ENCODE results near the gene LDHA.

Gene LDHA

DNA sequence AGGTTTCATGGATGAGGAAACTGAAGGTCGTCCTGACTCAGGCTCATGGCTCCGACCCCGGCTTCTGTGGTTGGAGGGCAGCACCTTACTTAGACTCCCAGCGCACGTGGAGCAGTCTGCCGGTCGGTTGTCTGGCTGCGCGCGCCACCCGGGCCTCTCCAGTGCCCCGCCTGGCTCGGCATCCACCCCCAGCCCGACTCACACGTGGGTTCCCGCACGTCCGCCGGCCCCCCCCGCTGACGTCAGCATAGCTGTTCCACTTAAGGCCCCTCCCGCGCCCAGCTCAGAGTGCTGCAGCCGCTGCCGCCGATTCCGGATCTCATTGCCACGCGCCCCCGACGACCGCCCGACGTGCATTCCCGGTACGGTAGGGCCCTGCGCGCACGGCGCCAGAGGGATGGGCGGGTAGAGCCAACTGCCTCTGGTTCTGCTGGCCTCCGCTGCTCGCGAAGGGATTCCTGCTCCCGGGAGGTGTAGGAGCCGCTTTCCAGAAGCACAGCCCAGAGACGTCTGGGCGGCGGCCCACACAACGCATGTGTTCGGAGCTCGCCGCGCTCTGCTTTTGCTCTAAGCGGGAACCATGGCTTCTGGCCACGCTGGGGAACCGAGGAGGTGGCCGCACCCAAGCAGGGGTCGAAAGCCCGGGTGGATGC, at the start of gene LDHA:
Gene LDHA (plus strand): TSS at position 289 of the 653 bp plus-strand sequence. CDS start 2,280 bp downstream, outside the sequence.
- DNase-seq, result peak; percentile 23

- no peak for DNase-seq
These were observed 46.8 kb upstream of the LDHA start for GRCh38 chr11:18347471-18348125.

DNA sequence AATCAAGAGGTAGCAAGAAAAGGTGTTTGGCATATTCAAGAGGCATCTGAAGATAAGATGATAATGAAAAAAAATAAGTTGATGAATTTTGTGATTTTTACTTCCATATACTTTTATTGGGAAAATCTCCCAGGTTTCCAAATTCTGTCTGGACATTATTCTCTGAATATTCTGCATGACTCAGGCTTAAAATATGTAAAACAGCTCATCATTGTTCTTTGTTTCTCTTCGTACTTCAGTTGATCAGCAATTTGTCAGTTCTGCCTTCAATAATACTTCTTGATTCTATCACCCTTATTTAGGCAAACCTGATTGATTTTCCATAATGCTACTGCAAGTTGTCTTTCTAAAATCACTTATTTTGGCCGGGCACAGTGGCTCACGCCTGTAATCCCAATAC, 41.8 kb upstream of the LDHA start:
- no peak for DNase-seq

- no peak for DNase-seq
These were observed 35.7 kb upstream of the LDHA start for GRCh38 chr11:18358646-18359045.

GRCh38 chr11:18361154-18361553, 33.2 kb upstream of the LDHA start:
- DNase-seq, result no peak

DNA sequence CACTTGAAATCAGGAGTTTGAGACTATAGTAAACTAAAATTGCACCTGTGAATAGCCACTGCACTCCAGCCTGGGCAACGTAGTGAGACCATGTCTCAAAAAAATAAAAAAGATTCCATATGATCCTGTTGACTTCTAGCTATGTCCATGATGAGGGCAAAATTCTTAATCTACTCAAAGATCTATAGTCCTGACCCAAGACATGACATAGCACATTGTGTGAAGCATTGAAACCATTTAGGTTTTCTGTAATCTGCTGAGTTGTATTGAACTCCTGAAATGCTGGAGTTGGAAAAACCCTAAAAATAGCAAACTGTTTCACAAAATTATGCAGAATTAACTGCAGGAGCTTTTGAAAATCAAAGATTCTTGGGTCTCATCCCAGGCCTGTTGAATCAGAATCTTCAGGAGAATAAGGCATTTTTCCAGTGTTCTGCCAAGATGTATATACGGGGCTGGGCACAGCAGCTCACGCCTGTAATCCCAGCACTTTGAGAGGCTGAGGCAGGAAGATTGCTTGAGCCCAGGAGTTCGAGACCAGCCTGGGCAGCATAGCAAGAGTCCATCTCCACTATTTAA, 29.8 kb upstream of the LDHA start:
- DNase-seq, result no peak

DNA sequence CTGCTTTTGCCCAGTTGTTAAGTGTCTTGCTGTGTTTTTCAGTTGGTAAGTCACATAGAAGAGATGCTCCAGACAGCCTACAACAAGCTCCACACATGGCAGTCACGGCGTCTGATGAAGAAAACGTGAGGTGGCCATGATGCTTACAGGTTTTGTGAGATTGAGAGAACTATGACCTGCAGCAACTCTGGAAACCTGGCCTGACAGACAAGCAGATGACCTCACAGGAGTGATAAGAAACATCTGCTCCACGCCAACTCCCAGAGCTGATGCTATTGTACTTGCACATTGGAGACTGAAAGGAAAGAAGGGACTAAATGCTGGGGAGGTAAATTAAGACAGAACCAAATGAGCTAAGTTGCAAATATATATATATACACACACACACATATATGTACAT, 28.6 kb upstream of the LDHA start:
- DNase-seq, result no peak

DNA sequence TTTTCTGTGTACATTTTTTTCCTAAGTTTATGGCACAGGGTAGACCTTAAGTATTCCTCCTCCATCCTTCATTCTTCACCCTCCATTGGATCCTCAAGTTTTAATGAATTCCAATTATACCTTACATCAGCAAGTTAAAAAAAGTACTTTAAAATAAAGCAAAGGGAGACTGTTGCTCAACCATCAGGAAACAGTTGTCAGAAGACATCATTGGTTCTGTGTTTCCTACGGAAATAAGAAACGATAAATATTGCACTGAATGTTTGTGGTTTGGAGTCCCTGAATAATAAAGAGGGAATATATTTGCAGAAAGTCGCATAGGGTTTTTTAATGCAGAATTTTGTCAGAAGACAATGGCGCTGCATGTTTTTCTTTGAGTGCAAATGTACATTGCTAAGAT, 28.1 kb upstream of the LDHA start:
- no peak for DNase-seq

DNA sequence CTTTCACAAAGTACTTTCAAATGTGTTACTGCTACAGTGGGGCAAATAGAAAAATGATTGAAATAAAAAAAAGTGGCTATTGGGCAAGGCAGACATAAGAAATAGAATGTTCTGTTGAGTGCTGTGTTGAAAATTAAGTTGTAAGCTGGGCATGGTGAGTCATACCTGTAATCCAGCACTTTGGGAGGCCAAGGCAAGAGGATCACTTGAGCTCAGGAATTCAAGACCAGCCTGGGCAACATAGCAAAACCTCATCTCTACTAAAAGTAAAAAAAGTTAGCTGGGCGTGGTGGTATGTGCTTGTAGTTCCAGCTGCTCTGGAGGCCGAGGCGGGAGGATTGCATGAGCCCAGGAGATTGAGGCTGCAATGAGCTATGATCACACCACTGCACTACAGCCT, 26.9 kb upstream of the LDHA start:
- no peak for DNase-seq

- no peak for DNase-seq
These were observed 26.1 kb upstream of the LDHA start for GRCh38 chr11:18368221-18368620.

- DNase-seq, result no peak
These were observed 25.0 kb upstream of the LDHA start for GRCh38 chr11:18369398-18369797.

GRCh38 chr11:18371279-18371678, 23.1 kb upstream of the LDHA start:
- no peak for DNase-seq

GRCh38 chr11:18372201-18372600, 22.2 kb upstream of the LDHA start:
- DNase-seq, result no peak

GRCh38 chr11:18374956-18375355, 19.4 kb upstream of the LDHA start:
- DNase-seq, result no peak

DNA sequence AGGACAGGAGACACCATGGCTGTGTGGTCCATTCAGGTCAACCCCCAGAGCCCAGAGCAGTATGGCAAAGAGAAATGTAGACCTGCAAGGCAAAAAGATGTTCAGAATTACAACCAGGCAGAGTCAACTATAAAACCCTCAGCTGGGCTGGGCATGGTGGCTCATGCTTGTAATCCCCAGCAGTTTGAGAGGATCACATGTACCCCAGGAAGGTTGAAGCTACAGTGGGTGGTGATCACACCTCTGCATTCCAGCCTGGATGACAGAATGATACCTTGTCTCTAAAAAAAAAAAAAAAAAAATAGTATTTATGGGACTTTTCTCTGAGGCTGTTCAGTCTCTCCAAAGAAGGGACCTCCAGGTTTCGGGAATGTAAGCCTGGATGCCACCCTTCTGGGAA, 18.4 kb upstream of the LDHA start:
- no peak for DNase-seq

GRCh38 chr11:18379201-18379600, 15.2 kb upstream of the LDHA start:
- DNase-seq, result no peak

GRCh38 chr11:18383388-18384156, 10.8 kb upstream of the LDHA start:
- DNase-seq, result no peak

DNA sequence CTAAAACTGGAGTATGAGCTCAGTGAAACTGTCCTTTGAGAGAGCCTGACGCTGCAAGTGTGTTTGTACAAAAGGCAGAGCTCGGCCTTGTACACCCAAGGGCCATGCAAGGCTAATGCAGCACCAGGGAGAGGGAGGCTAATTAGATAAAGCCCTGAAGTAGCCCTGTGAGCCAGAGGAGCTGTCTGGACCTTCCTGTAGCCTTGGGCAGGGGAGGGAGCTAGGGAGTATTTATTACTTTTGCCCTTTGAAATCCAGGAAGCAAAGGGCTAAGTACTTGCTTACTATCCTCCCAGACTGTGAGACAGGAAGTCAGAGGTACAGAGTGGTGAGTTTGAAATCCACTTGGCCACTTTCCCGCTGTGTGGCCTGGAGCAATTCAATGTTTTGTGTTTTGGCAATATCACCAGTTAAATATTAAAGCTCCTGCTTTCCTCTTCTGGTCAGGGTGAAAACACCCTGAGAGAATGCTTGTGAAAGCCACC, 10.2 kb upstream of the LDHA start:
- no peak for DNase-seq

GRCh38 chr11:18390088-18390487, 4.3 kb upstream of the LDHA start:
- DNase-seq, result no peak

DNA sequence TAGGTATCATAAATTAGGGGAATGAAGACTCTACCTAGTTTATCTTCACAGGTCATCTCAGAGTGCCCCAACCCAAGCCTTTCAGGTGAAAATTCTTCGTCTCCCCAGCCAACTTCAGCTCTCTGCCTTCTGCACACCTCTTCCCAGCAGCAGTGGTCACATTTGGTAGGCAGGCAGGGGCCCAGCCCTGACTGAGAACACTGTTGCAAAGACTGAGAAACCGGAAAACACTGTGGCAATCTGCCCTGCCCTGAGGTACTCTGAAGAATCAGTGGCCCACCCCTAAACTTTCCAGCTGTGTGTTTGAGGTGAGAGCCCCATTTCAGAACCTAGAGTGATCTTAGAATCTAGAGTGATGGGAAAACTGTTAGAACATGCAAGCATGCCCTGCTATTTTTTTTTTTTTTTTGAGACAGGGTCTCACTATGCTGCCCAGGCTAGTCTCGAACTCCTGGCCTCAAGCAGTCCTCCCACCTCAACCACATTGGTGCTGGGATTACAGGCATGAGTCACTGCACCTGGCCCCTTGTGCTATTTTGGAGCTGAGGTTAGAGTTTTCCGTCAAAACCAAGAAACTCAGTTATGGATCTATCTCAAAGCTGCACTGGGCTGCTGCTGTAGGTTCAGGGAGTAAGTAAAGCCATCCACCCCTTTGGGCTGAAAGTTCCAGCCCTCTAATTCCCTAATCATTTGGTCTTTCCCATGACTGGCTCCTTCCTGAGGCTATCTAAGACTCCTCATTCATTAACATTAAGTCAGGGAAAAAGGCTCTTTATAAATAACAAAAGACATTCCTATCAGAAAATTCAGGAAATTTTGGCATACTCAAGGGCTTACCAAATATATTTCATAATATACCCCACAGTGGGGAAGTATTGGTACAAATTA, 1.7 kb upstream of the LDHA start:
- DNase-seq, result no peak

DNA sequence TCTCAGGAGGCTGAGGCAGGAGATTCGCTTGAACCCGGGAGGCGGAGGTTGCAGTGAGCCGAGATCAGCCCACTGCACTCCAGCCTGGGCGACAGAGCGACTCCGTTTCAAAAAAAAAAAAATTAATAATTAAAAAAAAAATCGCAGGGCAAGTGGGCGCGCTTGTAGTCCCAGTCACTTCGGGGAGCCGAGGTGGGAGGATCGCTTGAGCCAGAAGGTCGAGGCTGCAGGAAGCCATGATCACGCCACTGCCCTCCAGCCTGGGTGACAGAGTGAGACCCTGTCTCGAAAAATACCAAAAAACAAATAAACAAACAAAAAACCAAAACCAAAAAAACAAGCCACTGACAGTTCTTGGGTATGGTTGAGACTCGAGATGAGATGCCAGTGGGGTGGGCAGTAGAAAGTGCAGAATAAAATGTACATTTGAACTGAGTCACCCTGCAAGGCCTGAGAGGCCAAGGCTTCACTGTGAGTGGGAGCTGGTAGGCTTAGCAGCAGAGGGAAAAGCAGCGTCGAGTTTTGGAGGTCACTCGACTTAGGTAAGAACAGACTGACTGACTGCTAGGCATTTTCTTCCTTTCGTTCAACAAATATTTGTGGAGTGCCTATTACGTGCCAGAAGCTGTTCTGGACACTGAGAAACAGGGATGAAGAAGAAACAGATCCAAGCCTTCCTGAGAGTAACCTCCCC, 635 bp upstream of the LDHA start:
- no peak for DNase-seq

Measured in cortex of kidney (tissue), 1 donor.